Peyer's patch (tissue), 4 donors: ENCODE data around the gene MYBBP1A. TPM values are rescaled to one million over a fixed set of nuclear protein-coding genes. Genes with fewer than 3 reads are reported as not detected.
"Not testable (repeated sequence)": the region's sequence is repeated elsewhere in the genome, so short reads cannot be mapped to it uniquely, and the experiment has no call there.

ENCODE experiments used
- DNase-seq, 3 donors: peaks; one replicate each; pipeline ENCODE4 v3.0.0-alpha.2; 2017 to 2019
- H3K27ac ChIP-seq, 4 donors: fragments of 200-600 bp; sonication (generic); one replicate each; pipeline ENCODE4 v1.5.1; 2016 to 2019
- H3K27me3 ChIP-seq, 2 donors: fragments of 200-600 bp; sonication (generic); one replicate each; pipeline ENCODE4 v1.5.1; 2019
- H3K36me3 ChIP-seq, 3 donors: fragments of 200-600 bp; sonication (generic); one replicate each; pipeline ENCODE4 v1.5.1; 2016 to 2019
- H3K4me1 ChIP-seq, 4 donors: fragments of 200-600 bp; sonication (generic); one replicate each; pipeline ENCODE4 v1.5.1; 2016 to 2019
- H3K4me3 ChIP-seq, 4 donors: fragments of 200-600 bp; sonication (generic); 1 replicate in 3 of 4; 2 replicates in 1 of 4; pipeline ENCODE4 v1.5.1; 2016 to 2019; ENCODE audit warnings: mild to moderate bottlenecking in 1 of 4
- H3K9me3 ChIP-seq, 4 donors: fragments of 200-600 bp; sonication (generic); one replicate each; pipeline ENCODE4 v1.5.1; 2016 to 2019; ENCODE audit warnings: mild to moderate bottlenecking in 1 of 4
- CTCF ChIP-seq, 6 experiments: fragments of 450-650 bp in 4 of 6; fragments of 200-600 bp in 2 of 6; sonication (generic) in 1 of 6; IDR thresholded peaks; one replicate each; pipeline ENCODE4 v1.5.1; 2017 to 2019; ENCODE audit warnings: antibody characterized with exemption in 6 of 6, mild to moderate bottlenecking in 3 of 6, moderate library complexity in 1 of 6
- POLR2A ChIP-seq, 2 donors: fragments of 450-650 bp; IDR thresholded peaks; one replicate each; pipeline ENCODE4 v1.5.1; 2017; ENCODE audit warnings: antibody characterized with exemption in 2 of 2, mild to moderate bottlenecking in 2 of 2, moderate library complexity in 2 of 2
- total RNA-seq, 4 donors: library from RNA; depleted of rRNA; stranded (reverse); fragments of >200 nt; gene quantifications; one replicate each; pipeline ENCODE4 v1.1.0, GENCODE V29; 2016

MYBBP1A gene
- total RNA-seq, 4 donors from 2014 or later = 27.1 to 244 (median 91.2) TPM

- H3K27me3 ChIP-seq = peaks cover 0 to 7% of the 10 kb centered on the region in 2 donors
- no peaks in the 10 kb centered on the region for H3K9me3 ChIP-seq
- no peak overlapping the region for H3K27ac ChIP-seq
- TF ChIP-seq CTCF (IDR thresholded peaks at IDR 0.05) (no peak), POLR2A (IDR thresholded peaks at IDR 0.05) (no peak)
- H3K4me1 ChIP-seq = peaks cover 0 to 18% (median 7%) of the 10 kb centered on the region in 4 donors
- no peaks in the 10 kb centered on the region for H3K36me3 ChIP-seq
- no peak for DNase-seq
- H3K4me3 ChIP-seq = no peak overlapping the region
These were observed 28.0 kb upstream of the MYBBP1A start for GRCh38 chr17:4583206-4583605.

- Histone ChIP-seq H3K27me3 (peaks cover 0 to 7% of the 10 kb centered on the region in 2 donors), H3K4me3 (no peak overlapping the region), H3K4me1 (peaks cover 0 to 18% (median 7%) of the 10 kb centered on the region in 4 donors), H3K27ac (no peak overlapping the region), H3K36me3 (no peaks in the 10 kb centered on the region), H3K9me3 (no peaks in the 10 kb centered on the region)
- TF ChIP-seq CTCF (IDR thresholded peaks at IDR 0.05) = no peak
- TF ChIP-seq POLR2A (IDR thresholded peaks at IDR 0.05) = no peak
- no peak for DNase-seq
These were observed 27.5 kb upstream of the MYBBP1A start for GRCh38 chr17:4582691-4583090.

DNA sequence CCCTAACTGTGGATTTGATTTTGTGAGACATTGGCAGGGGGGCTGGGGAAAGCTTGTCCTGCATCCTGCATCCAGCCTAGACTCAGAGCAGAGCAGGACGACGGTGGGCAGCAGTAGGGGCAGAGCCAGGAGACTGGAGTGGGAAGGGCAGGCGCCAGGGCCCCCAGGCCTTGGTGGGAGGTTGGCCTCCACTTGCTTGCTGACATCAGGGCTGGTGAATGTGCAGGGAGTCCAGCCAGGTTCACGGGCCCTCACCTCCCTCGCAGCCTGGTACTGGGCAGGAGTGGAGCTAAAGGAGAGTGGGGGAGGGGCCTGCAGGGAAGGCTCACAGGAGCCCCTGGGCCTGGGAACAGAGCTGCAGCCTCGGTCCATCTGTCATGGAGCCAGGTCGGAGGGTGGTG is 26.9 kb upstream of the MYBBP1A start:
- DNase-seq = no peak
- Histone ChIP-seq H3K27ac (no peak overlapping the region), H3K4me3 (no peak overlapping the region), H3K36me3 (no peaks in the 10 kb centered on the region), H3K27me3 (peaks cover 0 to 7% of the 10 kb centered on the region in 2 donors), H3K4me1 (peaks cover 0 to 18% (median 7%) of the 10 kb centered on the region in 4 donors), H3K9me3 (no peaks in the 10 kb centered on the region)
- TF ChIP-seq POLR2A (IDR thresholded peaks at IDR 0.05) (no peak), CTCF (IDR thresholded peaks at IDR 0.05) (no peak)

GRCh38 chr17:4580291-4580690 is 25.1 kb upstream of the MYBBP1A start:
- H3K27me3 ChIP-seq = peaks cover 0 to 7% of the 10 kb centered on the region in 2 donors
- H3K4me1 ChIP-seq = peaks cover 0 to 18% (median 7%) of the 10 kb centered on the region in 4 donors
- no peak for DNase-seq
- no peak overlapping the region for H3K27ac ChIP-seq
- no peak overlapping the region for H3K4me3 ChIP-seq
- no peaks in the 10 kb centered on the region for H3K9me3 ChIP-seq
- no peaks in the 10 kb centered on the region for H3K36me3 ChIP-seq
- TF ChIP-seq POLR2A (IDR thresholded peaks at IDR 0.05) = no peak
- no peak for TF ChIP-seq CTCF (IDR thresholded peaks at IDR 0.05)

DNA sequence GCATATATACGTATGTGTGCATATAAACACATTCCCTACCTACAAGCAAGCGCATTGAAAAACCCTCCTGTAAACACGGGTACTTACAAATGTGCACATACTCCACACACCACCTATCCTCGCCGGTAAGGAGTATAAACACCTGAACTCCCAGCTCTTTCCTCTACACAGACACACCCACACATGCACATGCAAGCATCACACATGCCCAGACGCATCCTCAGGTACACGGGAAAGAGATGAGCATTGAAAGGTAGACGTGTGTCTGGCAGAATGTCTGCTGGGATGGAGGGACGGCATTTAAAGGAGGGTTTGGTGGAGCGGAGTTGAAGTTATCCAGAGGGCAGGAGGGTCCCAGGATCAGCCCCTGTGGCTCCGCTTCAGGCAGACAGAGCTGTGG is 24.5 kb upstream of the MYBBP1A start:
- peaks cover 0 to 7% of the 10 kb centered on the region in 2 donors for H3K27me3 ChIP-seq
- TF ChIP-seq POLR2A (IDR thresholded peaks at IDR 0.05) (no peak), CTCF (IDR thresholded peaks at IDR 0.05) (no peak)
- no peaks in the 10 kb centered on the region for H3K36me3 ChIP-seq
- DNase-seq = no peak
- H3K9me3 ChIP-seq = no peaks in the 10 kb centered on the region
- H3K4me3 ChIP-seq = no peak overlapping the region
- H3K27ac ChIP-seq = no peak overlapping the region
- H3K4me1 ChIP-seq = peaks cover 0 to 12% (median 6%) of the 10 kb centered on the region in 4 donors

GRCh38 chr17:4578349-4578748 is 23.2 kb upstream of the MYBBP1A start:
- H3K36me3 ChIP-seq, H3K27me3 ChIP-seq, H3K27ac ChIP-seq, DNase-seq, H3K4me1 ChIP-seq, H3K4me3 ChIP-seq, H3K9me3 ChIP-seq: not testable (repeated sequence)
